MM.1S (cell line): ENCODE results near the gene OLFM3.

Experiments used
- CTCF ChIP-seq: fragments of 300-600 bp; sonication (generic); IDR thresholded peaks from 2 replicates; pipeline ENCODE4 v1.5.1; 2016; ENCODE audit warnings: antibody characterized with exemption, low read length, mixed read lengths
- EZH2 ChIP-seq: fragments of 300-600 bp; sonication (generic); optimal IDR thresholded peaks from 2 replicates; pipeline ENCODE3; 2017; ENCODE audit warnings: low read depth, mild to moderate bottlenecking, antibody characterized with exemption, low read length, mixed read lengths

- TF ChIP-seq CTCF: no peak
- no peak for TF ChIP-seq EZH2
Observed at GRCh38 chr1:102032534-102032933, 35.8 kb upstream of the OLFM3 start.
